Stimulated activated CD8-positive, alpha-beta memory T cell treated with anti-CD3 and anti-CD28 coated beads, Interleukin-4, amount 100 ng/mL, for 24 hours (primary cell): ENCODE data around the gene AP3B1.
"Not testable (repeated sequence)": the region's sequence is repeated elsewhere in the genome, so short reads cannot be mapped to it uniquely, and the experiment has no call there.

ENCODE experiments used
- DNase-seq: peaks from one replicate; pipeline ENCODE4 v3.0.0-alpha.2; 2020; ENCODE audit warnings: low read depth

The AP3B1 gene

GRCh38 chr5:78133423-78133822 lies 161.1 kb downstream of the AP3B1 start:
- DNase-seq, result no peak

GRCh38 chr5:78132507-78132906 lies 162.0 kb downstream of the AP3B1 start:
- no peak for DNase-seq

GRCh38 chr5:78129597-78129996 lies 164.9 kb downstream of the AP3B1 start:
- DNase-seq, result no peak

GRCh38 chr5:78127875-78128274 lies 166.6 kb downstream of the AP3B1 start:
- no peak for DNase-seq

GRCh38 chr5:78126536-78126935 lies 168.0 kb downstream of the AP3B1 start:
- no peak for DNase-seq

GRCh38 chr5:78116167-78116566 lies 178.3 kb downstream of the AP3B1 start:
- DNase-seq, result no peak

- no peak for DNase-seq
These were observed 180.7 kb downstream of the AP3B1 start for GRCh38 chr5:78113689-78114264.

GRCh38 chr5:78112931-78113330 lies 181.6 kb downstream of the AP3B1 start:
- no peak for DNase-seq

GRCh38 chr5:78109891-78110324 lies 184.6 kb downstream of the AP3B1 start:
- DNase-seq, result no peak

- no peak for DNase-seq
These were observed 185.9 kb downstream of the AP3B1 start for GRCh38 chr5:78108564-78108963.

- no peak for DNase-seq
These were observed 191.1 kb downstream of the AP3B1 start for GRCh38 chr5:78103232-78103918.

- no peak for DNase-seq
These were observed 192.0 kb downstream of the AP3B1 start for GRCh38 chr5:78102500-78102899.

- DNase-seq, result no peak
These were observed 199.4 kb downstream of the AP3B1 start for GRCh38 chr5:78095125-78095524.

- DNase-seq, result no peak
These were observed 204.5 kb downstream of the AP3B1 start for GRCh38 chr5:78090002-78090401.

- no peak for DNase-seq
These were observed 215.6 kb downstream of the AP3B1 start for GRCh38 chr5:78078858-78079257.

GRCh38 chr5:78077369-78078068 lies 217.0 kb downstream of the AP3B1 start:
- DNase-seq, result no peak

- DNase-seq, result no peak
These were observed 218.1 kb downstream of the AP3B1 start for GRCh38 chr5:78076351-78076750.

GRCh38 chr5:78075301-78075700 lies 219.2 kb downstream of the AP3B1 start:
- no peak for DNase-seq

- not testable (repeated sequence) for DNase-seq
These were observed 223.8 kb downstream of the AP3B1 start for GRCh38 chr5:78070691-78071090.

- not testable (repeated sequence) for DNase-seq
These were observed 226.9 kb downstream of the AP3B1 start for GRCh38 chr5:78067581-78067980.

- DNase-seq, result not testable (repeated sequence)
These were observed 227.8 kb downstream of the AP3B1 start for GRCh38 chr5:78066722-78067121.

GRCh38 chr5:78065663-78066062 lies 228.8 kb downstream of the AP3B1 start:
- no peak for DNase-seq

GRCh38 chr5:78064941-78065472 lies 229.5 kb downstream of the AP3B1 start:
- no peak for DNase-seq
